GM18499 (cell line): Measurements from ENCODE around the gene ENPP3.

Experiments used
- ATAC-seq: cut with Tn5 transposase; IDR thresholded peaks from one replicate; pipeline ENCODE4 v1.9.1; 2021; ENCODE audit warnings: moderate number of reproducible peaks; ENCODE audit not compliant: insufficient read depth, unreplicated experiment

ENPP3 gene

GRCh38 chr6:131787766-131788712 lies 150.9 kb downstream of the ENPP3 start:
- no peak for ATAC-seq

GRCh38 chr6:131789219-131789618 lies 152.1 kb downstream of the ENPP3 start:
- ATAC-seq = no peak

DNA sequence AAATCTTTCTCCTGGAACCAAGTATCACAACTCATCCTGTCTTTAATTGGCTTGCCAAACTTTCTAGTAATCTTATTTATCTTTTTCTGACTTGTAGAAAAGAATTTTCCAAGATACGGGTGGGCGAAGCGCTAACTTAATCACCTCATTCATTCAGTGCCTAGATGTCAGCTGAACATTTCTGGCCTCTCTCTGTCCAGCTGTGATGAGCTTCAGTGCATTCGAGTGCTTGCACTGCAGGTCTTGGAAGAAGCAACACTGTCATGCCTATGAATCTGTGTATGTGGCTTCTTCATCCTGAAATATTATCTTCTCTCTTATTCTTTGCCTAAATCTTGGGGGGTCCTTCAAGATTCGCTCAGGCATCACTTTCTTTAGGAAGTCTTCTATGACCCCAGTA lies 154.4 kb downstream of the ENPP3 start:
- no peak for ATAC-seq

- ATAC-seq = no peak
Measured at GRCh38 chr6:131792091-131792496, 155.0 kb downstream of the ENPP3 start.

DNA sequence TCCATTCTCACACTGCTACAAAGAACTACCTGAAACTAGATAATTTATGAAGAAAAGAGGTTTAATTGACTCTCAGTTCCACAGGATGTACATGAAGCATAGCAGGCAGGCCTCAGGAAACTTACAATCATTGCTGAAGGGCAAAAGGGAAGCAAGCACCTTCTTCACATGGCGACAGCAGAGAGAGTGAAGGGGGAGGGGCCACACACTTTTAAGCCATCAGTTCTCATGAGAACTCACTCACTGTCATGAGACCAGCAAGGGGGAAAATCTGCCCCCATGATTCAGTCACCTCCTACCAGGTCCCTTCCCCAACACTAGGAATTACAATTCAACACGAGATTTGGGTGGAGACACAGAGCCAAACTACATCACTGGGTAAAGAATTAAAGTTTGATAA lies 158.3 kb downstream of the ENPP3 start:
- ATAC-seq = no peak
